Ovary (tissue), 9 donors: Measurements from ENCODE around the gene RAB6C. TPM values are rescaled to one million over a fixed set of nuclear protein-coding genes. Genes with fewer than 3 reads are reported as not detected.
"Not testable (repeated sequence)": the region's sequence is repeated elsewhere in the genome, so short reads cannot be mapped to it uniquely, and the experiment has no call there.

Experiments
- DNase-seq, 5 donors: peaks; one replicate each; pipeline ENCODE4 v3.0.0-alpha.2; 2019 to 2020
- H3K27ac ChIP-seq, 2 donors: fragments of 200-600 bp; one replicate each; pipeline versions ENCODE4 v1.5.1 to v1.8.0; 2019 to 2022
- H3K27me3 ChIP-seq: fragments of 200-600 bp; one replicate; pipeline ENCODE4 v1.8.0; 2022
- H3K36me3 ChIP-seq: fragments of 200-600 bp; sonication (generic); one replicate; pipeline ENCODE4 v1.5.1; 2019
- H3K4me1 ChIP-seq: one replicate; pipeline ENCODE4 v1.8.1; 2013; ENCODE audit warnings: mild to moderate bottlenecking, moderate library complexity; ENCODE audit not compliant: insufficient read depth
- H3K4me3 ChIP-seq: fragments of 200-600 bp; sonication (generic); one replicate; pipeline ENCODE4 v1.5.1; 2017
- H3K9me3 ChIP-seq, 2 donors: fragments of 200-600 bp in 1 of 2; sonication (generic) in 1 of 2; one replicate each; pipeline versions ENCODE4 v1.5.1 to v1.8.1; 2013 to 2019; ENCODE audit warnings: mild to moderate bottlenecking in 1 of 2, moderate library complexity in 1 of 2
- EP300 ChIP-seq: sonication (generic); formaldehyde crosslinking; IDR thresholded peaks from one replicate; pipeline ENCODE4 v1.6.1; 2017; ENCODE audit warnings: antibody characterized with exemption
- POLR2A ChIP-seq: fragments of 450-650 bp; IDR thresholded peaks from one replicate; pipeline ENCODE4 v1.6.1; 2017; ENCODE audit warnings: antibody characterized with exemption, mild to moderate bottlenecking, moderate library complexity
- WGBS, 3 donors: extraction: QIAGEN DNeasy Blood & Tissue Kit in 1 of 3; methylation state at CpG; one replicate each; pipeline versions ENCODE4 v1.1.5 to v1.1.7; 2013 to 2017; 5-methylcytosine and 5-hydroxymethylcytosine counted together
- intact Hi-C, 4 donors: fragments of 100-400 bp; cut with DNase I; formaldehyde crosslinking; loops; one replicate each; pipeline versions ENCODE4 v1.11.0 to v1.15.1; 2022 to 2023
- polyA plus RNA-seq, 2 donors: library from polyadenylated mRNA; stranded (reverse); fragments of 200-250 nt in 1 of 2; fragments of 350-450 nt in 1 of 2; fragmentation: Illumina TruSeq in 1 of 2; extraction: RNeasy Lipid Tissue Mini Kit (QIAGEN cat#74804) in 1 of 2; gene quantifications; one replicate each; pipeline ENCODE4 v1.2.3, GENCODE V29; 2013 to 2014
- total RNA-seq, 7 donors: library from RNA; depleted of rRNA in 2 of 7; stranded (reverse); fragments of >200 nt in 2 of 7; fragmentation: NEBNext Ultra II Directional in 3 of 7; extraction: Animal tissue kit (Norgen Biotek cat#: 25700) in 3 of 7; gene quantifications; one replicate each; pipeline versions ENCODE4 v1.1.0 to v1.2.4, GENCODE V29; 2016 to 2023
- TF ChIP-seq, protein P1 (sequence below), 3 donors: fragments of 450-650 bp in 2 of 3; fragments of 200-600 bp in 1 of 3; IDR thresholded peaks; one replicate each; pipeline versions ENCODE4 v1.5.1 to v1.8.0; 2016 to 2022; ENCODE audit warnings: antibody characterized with exemption in 3 of 3, mild to moderate bottlenecking in 1 of 3
- donor health status: DM: no; HTN: no; CAD: no; lungs with moderate emphysema.
- donor health status: DM: no; HTN: no; CAD: no.
- donor health status: Bipolar disorder and iron deficiency.
- donor health status: DM: yes; HTN: yes; CAD: no.
- donor health status: DM: no; HTN: no; CAD: no.
- donor health status: DM: yes; HTN: yes; CAD: no.

Gene RAB6C
- total and polyA plus RNA-seq, 9 donors: 0.08 to 0.20 (median 0.10) TPM; not detected in 5

DNA sequence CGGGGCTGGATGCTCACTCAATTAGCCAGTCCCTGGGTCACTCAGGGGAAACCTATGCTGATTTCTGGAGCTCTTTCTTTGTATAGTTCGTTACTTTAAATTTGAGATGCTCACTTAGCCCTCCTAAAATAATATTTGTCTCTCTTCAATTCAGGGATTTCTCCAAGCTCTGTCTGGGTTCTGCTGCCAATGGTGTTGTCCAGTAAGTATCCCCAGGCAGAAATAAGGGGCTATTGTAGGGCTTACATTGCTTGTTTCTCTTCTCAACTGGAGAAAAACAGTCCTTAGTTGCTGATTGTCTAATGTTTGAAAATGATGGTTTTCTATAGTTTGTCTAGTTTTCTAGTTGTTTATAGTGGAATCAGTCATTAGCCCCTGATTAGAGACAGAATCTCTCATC lies 5.0 kb downstream of the RAB6C start:
- Histone ChIP-seq H3K4me1 (no peaks in the 10 kb centered on the region), H3K36me3 (no peaks in the 10 kb centered on the region), H3K27me3 (no peaks in the 10 kb centered on the region), H3K27ac (no peak overlapping the region), H3K9me3 (no peaks in the 10 kb centered on the region), H3K4me3 (no peak overlapping the region)
- 64 to 90% (median 72%) methylated on average over 2 of the region's 2 CpGs for WGBS, 3 donors
- intact Hi-C loops: no loop called here
- TF ChIP-seq POLR2A (no peak), EP300 (no peak)
- TF ChIP-seq, protein P1, sequence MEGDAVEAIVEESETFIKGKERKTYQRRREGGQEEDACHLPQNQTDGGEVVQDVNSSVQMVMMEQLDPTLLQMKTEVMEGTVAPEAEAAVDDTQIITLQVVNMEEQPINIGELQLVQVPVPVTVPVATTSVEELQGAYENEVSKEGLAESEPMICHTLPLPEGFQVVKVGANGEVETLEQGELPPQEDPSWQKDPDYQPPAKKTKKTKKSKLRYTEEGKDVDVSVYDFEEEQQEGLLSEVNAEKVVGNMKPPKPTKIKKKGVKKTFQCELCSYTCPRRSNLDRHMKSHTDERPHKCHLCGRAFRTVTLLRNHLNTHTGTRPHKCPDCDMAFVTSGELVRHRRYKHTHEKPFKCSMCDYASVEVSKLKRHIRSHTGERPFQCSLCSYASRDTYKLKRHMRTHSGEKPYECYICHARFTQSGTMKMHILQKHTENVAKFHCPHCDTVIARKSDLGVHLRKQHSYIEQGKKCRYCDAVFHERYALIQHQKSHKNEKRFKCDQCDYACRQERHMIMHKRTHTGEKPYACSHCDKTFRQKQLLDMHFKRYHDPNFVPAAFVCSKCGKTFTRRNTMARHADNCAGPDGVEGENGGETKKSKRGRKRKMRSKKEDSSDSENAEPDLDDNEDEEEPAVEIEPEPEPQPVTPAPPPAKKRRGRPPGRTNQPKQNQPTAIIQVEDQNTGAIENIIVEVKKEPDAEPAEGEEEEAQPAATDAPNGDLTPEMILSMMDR (IDR thresholded peaks at IDR 0.05): no peak
- DNase-seq: no peak

DNA sequence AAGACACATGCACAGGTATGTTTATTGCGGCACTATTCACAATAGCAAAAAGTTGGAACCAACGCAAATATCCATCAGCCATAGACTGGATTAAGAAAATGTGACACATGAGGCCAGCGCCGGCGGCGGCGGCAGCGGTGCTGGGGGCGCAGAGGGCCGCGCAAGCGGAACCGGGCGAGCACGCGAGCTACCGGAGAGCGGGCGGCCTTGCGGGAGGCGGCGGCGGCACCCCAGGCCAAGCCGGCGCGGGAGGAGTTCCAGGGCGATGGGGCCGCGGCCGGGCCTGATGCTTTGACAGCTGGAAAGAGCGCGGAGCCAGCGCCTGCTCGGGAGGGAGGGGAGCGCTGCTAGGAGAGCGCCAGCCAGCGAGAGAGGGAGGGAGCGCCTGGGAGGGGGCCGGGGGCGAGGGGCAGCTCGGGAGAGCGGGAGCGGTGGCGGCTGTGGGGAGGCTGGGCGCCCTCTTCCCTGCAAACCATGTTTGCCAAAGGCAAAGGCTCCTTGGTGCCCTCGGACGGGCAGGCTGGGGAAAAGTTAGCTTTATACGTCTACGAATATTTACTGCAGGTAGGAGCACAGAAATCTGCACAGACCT lies 13.0 kb downstream of the RAB6C start:
- H3K27me3 ChIP-seq, DNase-seq, H3K27ac ChIP-seq, H3K4me3 ChIP-seq, H3K9me3 ChIP-seq, H3K36me3 ChIP-seq, intact Hi-C loops, H3K4me1 ChIP-seq: not testable (repeated sequence)
- WGBS, 3 donors: 1 to 3% (median 2%) methylated on average over 34 to 47 of the region's 49 CpGs

DNA sequence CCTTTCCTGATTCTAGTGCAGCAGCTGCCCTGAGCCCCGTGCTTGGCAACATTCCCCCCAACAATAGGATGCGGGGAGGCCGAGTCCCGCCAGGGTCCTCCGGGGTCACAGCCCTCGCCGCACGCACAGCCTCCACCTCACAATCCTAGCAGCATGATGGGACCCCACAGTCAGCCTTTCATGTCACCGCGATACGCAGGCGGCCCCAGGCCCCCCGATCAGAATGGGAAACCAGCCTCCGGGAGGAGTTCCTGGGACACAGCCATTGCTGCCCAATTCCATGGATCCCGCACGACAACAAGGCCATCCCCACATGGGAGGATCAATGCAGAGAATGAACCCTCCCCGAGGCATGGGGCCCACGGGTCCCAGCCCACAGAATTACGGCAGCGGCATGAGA lies 13.7 kb downstream of the RAB6C start:
- H3K9me3 ChIP-seq, H3K27me3 ChIP-seq, intact Hi-C loops, DNase-seq, H3K36me3 ChIP-seq, H3K27ac ChIP-seq, H3K4me3 ChIP-seq, H3K4me1 ChIP-seq: not testable (repeated sequence)
- 31 to 45% (median 34%) methylated on average over 15 to 20 of the region's 20 CpGs for WGBS, 3 donors

DNA sequence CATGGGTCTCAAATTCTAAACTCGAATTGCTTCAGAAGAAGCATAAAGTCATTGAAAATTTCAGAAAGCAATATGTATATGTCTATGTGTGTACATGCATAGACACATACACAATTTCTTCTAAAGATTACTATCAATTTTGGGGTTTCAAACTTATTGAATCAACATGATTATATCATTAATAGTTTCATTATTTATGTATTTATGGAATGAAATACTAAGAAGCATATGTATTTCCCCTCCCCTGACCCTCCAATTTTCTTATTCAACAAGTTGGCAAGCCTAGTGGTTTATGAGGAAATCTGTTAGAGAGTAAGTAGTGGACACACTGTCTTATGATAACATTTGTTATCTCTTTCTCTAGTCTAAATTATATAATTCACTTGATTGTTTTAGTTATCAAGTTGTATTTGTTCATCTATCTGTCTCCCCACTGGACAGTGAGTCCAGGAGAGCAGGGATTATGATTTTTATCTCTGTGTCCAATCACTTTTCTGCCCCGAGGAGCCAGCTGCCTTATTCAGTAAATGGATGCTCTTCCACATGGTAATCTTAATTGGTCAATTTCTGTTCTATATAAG lies 17.3 kb downstream of the RAB6C start:
- H3K36me3 ChIP-seq, H3K27ac ChIP-seq, H3K4me3 ChIP-seq, H3K27me3 ChIP-seq, H3K4me1 ChIP-seq, intact Hi-C loops, DNase-seq, H3K9me3 ChIP-seq: not testable (repeated sequence)
- WGBS, 3 donors: 53 to 56% (median 53%) methylated on average over 2 of the region's 2 CpGs

DNA sequence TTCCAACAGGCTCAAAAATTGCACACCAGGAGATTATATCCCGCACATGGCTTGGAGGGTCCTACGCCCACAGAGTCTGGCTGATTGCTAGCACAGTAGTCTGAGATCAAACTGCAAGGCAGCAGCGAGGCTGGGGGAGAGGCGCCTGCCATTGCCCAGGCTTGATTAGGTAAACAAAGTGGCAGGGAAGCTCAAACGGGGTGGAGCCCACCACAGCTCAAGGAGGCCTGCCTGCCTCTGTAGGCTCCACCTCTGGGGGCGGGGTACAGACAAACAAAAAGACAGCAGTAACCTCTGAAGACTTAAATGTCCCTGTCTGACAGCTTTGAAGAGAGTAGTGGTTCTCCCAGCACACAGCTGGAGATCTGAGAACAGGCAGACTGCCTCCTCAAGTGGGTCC lies 19.3 kb downstream of the RAB6C start:
- H3K4me1 ChIP-seq, DNase-seq, H3K36me3 ChIP-seq, H3K9me3 ChIP-seq, H3K4me3 ChIP-seq, H3K27me3 ChIP-seq, H3K27ac ChIP-seq, intact Hi-C loops: not testable (repeated sequence)
- 69 to 84% (median 81%) methylated on average over 6 of the region's 6 CpGs for WGBS, 3 donors

DNA sequence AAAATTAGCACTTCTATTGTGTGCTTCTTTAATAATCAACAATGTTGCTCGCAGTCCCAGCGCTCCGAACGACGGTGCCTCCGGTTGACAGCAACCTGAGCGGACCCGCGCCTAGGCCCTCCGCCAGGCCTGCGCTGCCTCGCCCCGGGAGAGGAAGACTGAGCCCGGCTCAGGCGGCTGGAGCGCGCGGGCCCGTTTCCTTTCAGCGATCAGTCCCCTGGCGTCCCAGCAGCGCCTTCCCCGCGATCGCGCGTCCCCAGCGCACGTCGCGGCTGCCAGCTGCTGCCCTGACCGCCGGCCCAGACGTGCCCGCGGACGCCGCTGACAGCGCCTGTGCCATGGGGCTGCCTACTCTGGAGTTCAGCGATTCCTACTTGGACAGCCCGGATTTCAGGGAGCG lies 26.4 kb downstream of the RAB6C start:
- H3K4me1 ChIP-seq, H3K27ac ChIP-seq, DNase-seq, H3K27me3 ChIP-seq, intact Hi-C loops, H3K36me3 ChIP-seq, H3K4me3 ChIP-seq, H3K9me3 ChIP-seq: not testable (repeated sequence)
- WGBS, 3 donors: 7 to 11% (median 8%) methylated on average over 36 to 40 of the region's 42 CpGs

DNA sequence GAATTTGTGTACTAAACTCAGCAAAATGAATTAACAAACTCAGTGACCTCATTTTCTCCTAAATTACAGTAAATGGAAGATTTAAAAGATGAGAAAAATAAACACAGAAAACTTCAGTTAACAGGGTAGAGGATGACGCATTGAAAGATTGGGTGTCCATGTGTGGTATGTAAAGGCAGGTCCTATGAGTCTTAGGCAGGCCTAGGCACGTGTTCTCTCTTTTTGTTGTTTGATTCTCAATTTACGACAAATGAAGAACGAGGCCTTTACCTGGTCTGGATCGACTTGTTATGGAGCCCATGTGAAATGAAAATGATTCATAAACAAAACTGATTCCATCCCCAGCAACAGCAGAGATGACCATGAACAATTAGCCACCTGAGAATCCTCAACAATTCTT lies 37.2 kb downstream of the RAB6C start:
- H3K4me1 ChIP-seq, H3K4me3 ChIP-seq, H3K27ac ChIP-seq, DNase-seq, intact Hi-C loops, H3K27me3 ChIP-seq, H3K36me3 ChIP-seq, H3K9me3 ChIP-seq: not testable (repeated sequence)
- WGBS, 3 donors: 71 to 78% (median 73%) methylated on average over 5 of the region's 5 CpGs
